Right atrium auricular region (tissue), 2 donors: ENCODE measurements around the gene LRRC72. TPM values are rescaled to one million over a fixed set of nuclear protein-coding genes. Genes with fewer than 3 reads are reported as not detected.
"Not testable (repeated sequence)": the region's sequence is repeated elsewhere in the genome, so short reads cannot be mapped to it uniquely, and the experiment has no call there.

Experiments
- DNase-seq: peaks from one replicate; pipeline ENCODE4 v3.0.0-alpha.2; 2019; ENCODE audit warnings: low spot score
- H3K27ac ChIP-seq, 2 donors: fragments of 200-600 bp; sonication (generic); 1 replicate in 1 of 2; 2 replicates in 1 of 2; pipeline ENCODE4 v1.5.1; 2016 to 2019
- H3K27me3 ChIP-seq, 2 donors: fragments of 200-600 bp; sonication (generic); one replicate each; pipeline versions ENCODE4 v1.5.1 to v1.6.0; 2017 to 2019
- H3K36me3 ChIP-seq: fragments of 200-600 bp; sonication (generic); one replicate; pipeline ENCODE4 v1.5.1; 2016
- H3K4me1 ChIP-seq, 2 donors: fragments of 200-600 bp; sonication (generic); one replicate each; pipeline versions ENCODE4 v1.5.1 to v1.6.0; 2017 to 2019
- H3K4me3 ChIP-seq, 2 donors: fragments of 200-600 bp; sonication (generic); 1 replicate in 1 of 2; 2 replicates in 1 of 2; pipeline ENCODE4 v1.5.1; 2017 to 2019; ENCODE audit warnings: mild to moderate bottlenecking in 1 of 2, moderate library complexity in 1 of 2
- H3K9me3 ChIP-seq, 2 donors: fragments of 200-600 bp; sonication (generic); one replicate each; pipeline ENCODE4 v1.5.1; 2019
- total RNA-seq, 2 donors: library from RNA; depleted of rRNA; stranded (reverse); fragments of >200 nt; gene quantifications; one replicate each; pipeline ENCODE4 v1.1.0, GENCODE V29; 2016
- TF ChIP-seq, protein P1 (sequence below), 2 donors: fragments of 200-600 bp; sonication (generic); IDR thresholded peaks; one replicate each; pipeline ENCODE4 v1.5.1; 2019; ENCODE audit warnings: antibody characterized with exemption in 2 of 2

Gene LRRC72
- total RNA-seq, 2 donors from 2014 or later: not detected

DNA sequence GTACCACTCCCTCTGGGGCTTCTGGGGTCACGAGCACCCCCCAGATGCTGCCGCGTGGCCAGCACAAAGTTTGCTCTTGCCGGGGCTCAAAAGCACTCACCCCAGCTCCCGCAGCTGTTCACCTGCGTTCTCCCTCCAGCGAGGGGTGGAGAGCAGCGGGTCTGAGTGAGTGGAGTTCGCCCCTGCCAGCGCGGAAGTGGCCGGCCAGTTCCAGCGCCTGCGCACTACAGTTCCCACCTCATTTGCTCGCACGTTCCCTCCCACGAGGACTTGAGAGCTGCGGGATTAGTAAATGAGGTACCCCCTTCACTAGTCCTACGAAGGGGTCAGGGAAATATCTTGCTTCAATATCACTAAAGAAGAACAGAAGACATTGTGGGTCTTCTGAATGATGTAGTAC is 24.3 kb upstream of the LRRC72 start:
- TF ChIP-seq, protein P1, sequence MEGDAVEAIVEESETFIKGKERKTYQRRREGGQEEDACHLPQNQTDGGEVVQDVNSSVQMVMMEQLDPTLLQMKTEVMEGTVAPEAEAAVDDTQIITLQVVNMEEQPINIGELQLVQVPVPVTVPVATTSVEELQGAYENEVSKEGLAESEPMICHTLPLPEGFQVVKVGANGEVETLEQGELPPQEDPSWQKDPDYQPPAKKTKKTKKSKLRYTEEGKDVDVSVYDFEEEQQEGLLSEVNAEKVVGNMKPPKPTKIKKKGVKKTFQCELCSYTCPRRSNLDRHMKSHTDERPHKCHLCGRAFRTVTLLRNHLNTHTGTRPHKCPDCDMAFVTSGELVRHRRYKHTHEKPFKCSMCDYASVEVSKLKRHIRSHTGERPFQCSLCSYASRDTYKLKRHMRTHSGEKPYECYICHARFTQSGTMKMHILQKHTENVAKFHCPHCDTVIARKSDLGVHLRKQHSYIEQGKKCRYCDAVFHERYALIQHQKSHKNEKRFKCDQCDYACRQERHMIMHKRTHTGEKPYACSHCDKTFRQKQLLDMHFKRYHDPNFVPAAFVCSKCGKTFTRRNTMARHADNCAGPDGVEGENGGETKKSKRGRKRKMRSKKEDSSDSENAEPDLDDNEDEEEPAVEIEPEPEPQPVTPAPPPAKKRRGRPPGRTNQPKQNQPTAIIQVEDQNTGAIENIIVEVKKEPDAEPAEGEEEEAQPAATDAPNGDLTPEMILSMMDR (IDR thresholded peaks at IDR 0.05): no peak
- Histone ChIP-seq H3K9me3 (no peaks in the 10 kb centered on the region), H3K36me3 (no peaks in the 10 kb centered on the region), H3K27me3 (no peaks in the 10 kb centered on the region), H3K4me1 (no peaks in the 10 kb centered on the region), H3K27ac (no peak overlapping the region), H3K4me3 (no peak overlapping the region)
- no peak for DNase-seq

- Histone ChIP-seq H3K36me3 (no peaks in the 10 kb centered on the region), H3K27me3 (no peaks in the 10 kb centered on the region), H3K27ac (no peak overlapping the region), H3K4me3 (no peak overlapping the region), H3K4me1 (no peaks in the 10 kb centered on the region), H3K9me3 (no peaks in the 10 kb centered on the region)
- TF ChIP-seq, protein P1 (IDR thresholded peaks at IDR 0.05): no peak
- no peak for DNase-seq
Measured at GRCh38 chr7:16504019-16504418, 22.6 kb upstream of the LRRC72 start.

DNA sequence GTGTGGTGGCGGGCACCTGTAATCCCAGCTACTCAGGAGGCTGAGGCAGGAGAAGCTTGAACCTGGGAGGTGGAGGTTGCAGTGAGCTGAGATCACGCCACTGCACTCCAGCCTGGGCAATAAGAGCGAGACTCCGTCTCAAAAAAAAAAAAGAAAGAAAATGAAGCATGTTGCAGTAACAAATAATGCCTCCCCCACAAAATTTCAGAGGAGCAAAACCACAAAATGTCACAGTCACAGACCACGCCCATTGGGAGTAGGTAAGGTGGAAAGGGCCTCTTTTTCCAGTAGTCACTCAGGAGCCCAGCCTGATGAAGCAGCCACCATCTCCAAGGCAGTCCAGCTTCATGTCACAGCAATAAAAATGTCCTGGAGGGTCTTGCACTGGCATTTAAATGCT is 20.2 kb upstream of the LRRC72 start:
- not testable (repeated sequence) for H3K27me3 ChIP-seq, H3K4me1 ChIP-seq, H3K27ac ChIP-seq, H3K36me3 ChIP-seq, H3K9me3 ChIP-seq, H3K4me3 ChIP-seq, DNase-seq

DNA sequence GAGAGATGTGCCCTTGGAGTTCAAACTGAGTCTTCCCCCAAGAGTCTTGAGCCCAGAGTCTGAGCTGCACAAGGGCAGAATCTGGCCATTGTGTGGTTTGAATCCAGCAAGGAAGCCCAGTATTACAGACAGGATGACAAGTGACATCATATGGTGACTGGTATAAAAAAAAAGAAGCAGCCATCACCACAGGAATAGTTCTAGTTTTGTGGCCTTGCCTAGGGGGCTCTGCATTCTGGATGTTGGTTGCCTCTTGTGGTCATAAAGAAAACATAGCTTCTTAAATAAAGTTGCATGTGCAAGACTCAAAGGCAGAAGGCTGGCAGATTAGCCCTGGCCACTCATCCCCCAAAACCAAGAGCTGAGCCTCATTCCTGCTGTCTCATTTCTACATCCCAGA is 16.8 kb upstream of the LRRC72 start:
- TF ChIP-seq, protein P1 (IDR thresholded peaks at IDR 0.05): no peak
- Histone ChIP-seq H3K9me3 (no peaks in the 10 kb centered on the region), H3K4me3 (no peak overlapping the region), H3K27me3 (no peaks in the 10 kb centered on the region), H3K27ac (no peak overlapping the region), H3K36me3 (no peaks in the 10 kb centered on the region), H3K4me1 (no peaks in the 10 kb centered on the region)
- no peak for DNase-seq

- no peaks in the 10 kb centered on the region for H3K4me1 ChIP-seq
- no peak for DNase-seq
- H3K27me3 ChIP-seq: no peaks in the 10 kb centered on the region
- no peak overlapping the region for H3K27ac ChIP-seq
- H3K4me3 ChIP-seq: no peak overlapping the region
- H3K36me3 ChIP-seq: no peaks in the 10 kb centered on the region
- no peaks in the 10 kb centered on the region for H3K9me3 ChIP-seq
- TF ChIP-seq, protein P1 (IDR thresholded peaks at IDR 0.05): no peak
Measured at GRCh38 chr7:16511314-16511713, 15.3 kb upstream of the LRRC72 start.

GRCh38 chr7:16512097-16512496 is 14.5 kb upstream of the LRRC72 start:
- Histone ChIP-seq H3K36me3 (no peaks in the 10 kb centered on the region), H3K4me3 (no peak overlapping the region), H3K4me1 (no peaks in the 10 kb centered on the region), H3K27ac (no peak overlapping the region), H3K27me3 (no peaks in the 10 kb centered on the region), H3K9me3 (no peaks in the 10 kb centered on the region)
- TF ChIP-seq, protein P1 (IDR thresholded peaks at IDR 0.05): no peak
- no peak for DNase-seq
